Pancreas (tissue), 10 donors: ENCODE results near the gene TNFRSF11A. TPM values are rescaled to one million over a fixed set of nuclear protein-coding genes. Genes with fewer than 3 reads are reported as not detected.
A peak's percentile ranks its signal among the peaks of the same experiment; 100 is the strongest.

Experiments
- ATAC-seq, 4 donors: fragments of 200-7000 bp; cut with Tn5 transposase; one replicate each; pipeline versions ENCODE4 v1.8.0 to v1.9.1; 2020; ENCODE audit warnings: mild to moderate bottlenecking in 4 of 4, moderate library complexity in 4 of 4
- DNase-seq, 6 donors: peaks; one replicate each; pipeline ENCODE4 v3.0.0-alpha.2; 2020
- FAIRE-seq: peaks from 2 replicates; lab custom pipeline; 2012; peaks lifted over from hg19 to GRCh38; lab: Jason Lieb, UNC
- H3K27ac ChIP-seq, 4 donors: fragments of 200-600 bp; sonication (generic); 1 replicate in 3 of 4; 2 replicates in 1 of 4; pipeline versions ENCODE4 v1.5.0 to v1.8.0; 2020
- H3K27me3 ChIP-seq, 4 donors: fragments of 200-600 bp; one replicate each; pipeline ENCODE4 v1.8.0; 2021
- H3K36me3 ChIP-seq, 3 donors: fragments of 200-600 bp; sonication (generic) in 1 of 3; one replicate each; pipeline versions ENCODE4 v1.5.0 to v1.8.0; 2020 to 2021
- H3K4me1 ChIP-seq, 3 donors: fragments of 200-600 bp; one replicate each; pipeline ENCODE4 v1.8.0; 2021
- H3K4me3 ChIP-seq, 4 donors: fragments of 200-600 bp; sonication (generic) in 2 of 4; one replicate each; pipeline versions ENCODE4 v1.5.0 to v1.8.0; 2020 to 2021
- H3K9me3 ChIP-seq, 4 donors: fragments of 200-600 bp; one replicate each; pipeline ENCODE4 v1.8.0; 2021
- CTCF ChIP-seq, 4 donors: fragments of 200-600 bp; sonication (generic) in 3 of 4; IDR thresholded peaks; one replicate each; pipeline versions ENCODE4 v1.5.0 to v1.8.0; 2021; ENCODE audit warnings: antibody characterized with exemption in 4 of 4
- whole genome bisulfite sequencing, 2 donors: extraction: QIAGEN DNeasy Blood & Tissue Kit; methylation state at CpG; one replicate each; pipeline ENCODE4 v1.1.7; 2013; 5-methylcytosine and 5-hydroxymethylcytosine counted together
- intact Hi-C, 3 donors: fragments of 100-400 bp; cut with DNase I; formaldehyde crosslinking; loops; one replicate each; pipeline versions ENCODE4 v1.11.1 to v1.14.2; 2022
- polyA plus RNA-seq, 2 donors: library from polyadenylated mRNA; stranded (reverse); fragments of 200-250 nt; gene quantifications; one replicate each; pipeline ENCODE4 v1.2.3, GENCODE V29; 2013
- total RNA-seq, 6 donors: library from RNA; stranded (reverse); fragmentation: NEBNext Ultra II Directional in 4 of 6; extraction: Animal tissue kit (Norgen Biotek cat#: 25700) in 4 of 6; gene quantifications; one replicate each; pipeline versions ENCODE4 v1.2.1 to v1.2.4, GENCODE V29; 2021 to 2023
- donor health status: healthy with polysubstance abuse.
- donor health status: DM: no; HTN: no; CAD: no; lungs with moderate emphysema.
- donor health status: DM: no; HTN: no; CAD: no.
- donor health status: control.
- donor health status: control.
- donor health status: Bipolar disorder and iron deficiency.
- donor health status: DM: yes; HTN: yes; CAD: no.
- donor health status: DM: no; HTN: no; CAD: no.
- donor health status: DM: no; HTN: no; CAD: no.
- donor health status: DM: yes; HTN: yes; CAD: no.

TNFRSF11A gene
- total and polyA plus RNA-seq, 8 donors = 0.80 to 6.2 (median 2.8) TPM

- no peak overlapping the region for H3K4me3 ChIP-seq
- H3K27me3 ChIP-seq = peaks cover 0 to 1% (median 0%) of the 10 kb centered on the region in 4 donors
- WGBS, 2 donors = 89 to 90% methylated on average over 8 of the region's 8 CpGs
- ATAC-seq (peak in 1 of 4 donors; percentile 35), DNase-seq (no peak), FAIRE-seq (no peak)
- no peak for TF ChIP-seq CTCF (IDR thresholded peaks at IDR 0.05)
- H3K9me3 ChIP-seq = no peaks in the 10 kb centered on the region
- no peak overlapping the region for H3K27ac ChIP-seq
- no peaks in the 10 kb centered on the region for H3K36me3 ChIP-seq
- intact Hi-C loops = no loop called here
- peaks cover 0 to 5% (median 0%) of the 10 kb centered on the region in 3 donors for H3K4me1 ChIP-seq
Measured at GRCh38 chr18:62334120-62334519, 9.0 kb downstream of the TNFRSF11A start.

GRCh38 chr18:62335494-62335893 is 10.4 kb downstream of the TNFRSF11A start:
- H3K36me3 ChIP-seq = no peaks in the 10 kb centered on the region
- H3K9me3 ChIP-seq = no peaks in the 10 kb centered on the region
- no peaks in the 10 kb centered on the region for H3K27me3 ChIP-seq
- intact Hi-C loops = no loop called here
- DNase-seq (no peak), ATAC-seq (no peak), FAIRE-seq (no peak)
- WGBS, 2 donors = 73 to 78% methylated on average over 5 of the region's 5 CpGs
- no peak overlapping the region for H3K4me3 ChIP-seq
- H3K4me1 ChIP-seq = no peaks in the 10 kb centered on the region
- no peak overlapping the region for H3K27ac ChIP-seq
- no peak for TF ChIP-seq CTCF (IDR thresholded peaks at IDR 0.05)

GRCh38 chr18:62336618-62337017 is 11.5 kb downstream of the TNFRSF11A start:
- TF ChIP-seq CTCF (IDR thresholded peaks at IDR 0.05) = no peak
- FAIRE-seq = no peak

GRCh38 chr18:62337336-62337735 is 12.2 kb downstream of the TNFRSF11A start:
- Histone ChIP-seq H3K36me3 (no peaks in the 10 kb centered on the region), H3K27ac (no peak overlapping the region), H3K4me1 (no peaks in the 10 kb centered on the region), H3K9me3 (no peaks in the 10 kb centered on the region), H3K27me3 (no peaks in the 10 kb centered on the region), H3K4me3 (no peak overlapping the region)
- FAIRE-seq (no peak), DNase-seq (no peak), ATAC-seq (no peak)
- WGBS, 2 donors = 55 to 67% methylated on average over 7 of the region's 7 CpGs
- intact Hi-C loops = no loop called here
- TF ChIP-seq CTCF (IDR thresholded peaks at IDR 0.05) = no peak

More at GRCh38 chr18:62336618-62337017, 11.5 kb downstream of the TNFRSF11A start:
- intact Hi-C loops = no loop called here
- no peak overlapping the region for H3K27ac ChIP-seq
- no peaks in the 10 kb centered on the region for H3K9me3 ChIP-seq
- ATAC-seq = no peak
- DNase-seq = no peak
- H3K4me1 ChIP-seq = no peaks in the 10 kb centered on the region
- H3K4me3 ChIP-seq = no peak overlapping the region
- no peaks in the 10 kb centered on the region for H3K27me3 ChIP-seq
- WGBS, 2 donors = 86 to 90% methylated on average over 5 of the region's 5 CpGs
- H3K36me3 ChIP-seq = no peaks in the 10 kb centered on the region

- H3K27ac ChIP-seq = no peak overlapping the region
- WGBS, 2 donors = 71% methylated on average over 10 of the region's 10 CpGs
- no peak for TF ChIP-seq CTCF (IDR thresholded peaks at IDR 0.05)
- H3K36me3 ChIP-seq = no peaks in the 10 kb centered on the region
- H3K4me3 ChIP-seq = no peak overlapping the region
- ATAC-seq = no peak
- no peaks in the 10 kb centered on the region for H3K4me1 ChIP-seq
- DNase-seq = no peak
- intact Hi-C loops = no loop called here
- no peak for FAIRE-seq
- H3K9me3 ChIP-seq = no peaks in the 10 kb centered on the region
- no peaks in the 10 kb centered on the region for H3K27me3 ChIP-seq
Measured at GRCh38 chr18:62338446-62339105, 13.5 kb downstream of the TNFRSF11A start.
